EL (cell line): ENCODE data around the gene IFNA6.

ENCODE experiments used
- DNase-seq: peaks from one replicate; pipeline ENCODE4 v3.0.0-alpha.2; 2016

The IFNA6 gene

GRCh38 chr9:21326526-21327139, 24.1 kb downstream of the IFNA6 start:
- DNase-seq: peak; percentile 44

GRCh38 chr9:21324047-21324446, 26.6 kb downstream of the IFNA6 start:
- DNase-seq: no peak

DNA sequence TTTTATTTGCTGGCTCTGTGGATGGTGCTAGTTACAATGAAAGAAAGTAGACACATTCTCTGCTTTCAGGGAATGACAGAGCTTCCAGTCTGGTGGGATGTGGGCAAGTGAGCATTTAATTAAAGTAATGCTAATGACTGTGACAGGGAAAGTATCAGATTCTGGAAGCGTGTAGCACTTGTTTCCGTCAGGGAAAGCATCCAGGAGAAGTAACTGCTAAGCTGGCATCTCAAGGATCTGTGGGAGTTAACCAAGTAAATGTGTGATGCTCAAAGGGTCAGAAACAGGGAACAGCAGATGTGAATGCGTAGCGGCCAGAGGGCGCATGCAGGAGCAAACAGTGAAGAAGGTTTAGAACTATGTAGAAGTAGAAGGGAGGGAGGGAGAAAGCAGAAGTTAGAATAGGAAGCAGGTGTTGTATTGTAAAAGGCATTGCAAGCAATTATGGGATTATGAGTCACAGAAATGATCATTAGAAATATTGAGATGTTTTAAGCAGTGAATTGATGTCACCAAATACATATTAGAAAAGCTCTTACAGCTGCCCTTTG, 27.7 kb downstream of the IFNA6 start:
- no peak for DNase-seq

GRCh38 chr9:21320465-21320864, 30.2 kb downstream of the IFNA6 start:
- no peak for DNase-seq

- DNase-seq: peak; percentile 52
Measured at GRCh38 chr9:21317956-21318923, 32.4 kb downstream of the IFNA6 start.

GRCh38 chr9:21316860-21317259, 33.8 kb downstream of the IFNA6 start:
- no peak for DNase-seq

DNA sequence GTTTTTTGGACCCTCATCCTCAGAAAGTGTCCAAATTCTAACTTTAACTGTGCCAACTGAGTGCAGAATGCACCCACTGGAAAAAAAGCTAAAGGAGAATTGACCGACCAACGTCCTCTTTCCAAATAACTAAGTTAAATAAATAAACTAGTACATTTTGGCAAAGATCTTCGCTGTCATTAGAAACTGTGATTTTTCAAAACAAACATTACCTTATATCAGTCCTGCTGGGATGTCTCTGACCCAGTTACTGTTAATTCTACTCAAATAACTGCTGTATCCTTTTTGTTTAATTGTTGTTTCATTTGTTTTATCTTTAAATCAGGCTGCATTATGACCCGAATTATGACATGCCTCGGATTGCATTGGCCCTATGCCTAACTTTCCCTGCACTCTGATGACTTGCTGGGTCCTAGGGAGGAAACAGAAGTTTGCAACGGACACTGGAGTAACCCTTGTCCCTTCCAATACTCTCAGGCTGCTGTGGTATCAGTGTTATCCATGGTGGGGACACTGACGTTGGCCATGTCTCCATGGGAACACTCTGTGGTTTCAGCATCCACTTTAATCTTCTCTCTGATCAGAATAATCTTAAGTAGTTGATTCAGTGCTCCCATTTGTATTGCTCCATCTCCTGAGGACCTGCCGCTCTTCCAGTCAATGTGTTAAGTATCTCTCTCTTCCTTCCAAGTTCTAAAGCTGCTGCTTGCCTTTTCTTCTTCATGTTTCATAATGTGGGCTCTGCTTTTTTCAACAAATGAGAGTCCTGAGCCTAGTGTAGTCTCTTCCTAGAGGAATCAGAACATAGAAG, 34.5 kb downstream of the IFNA6 start:
- DNase-seq: no peak

GRCh38 chr9:21314152-21314551, 36.5 kb downstream of the IFNA6 start:
- no peak for DNase-seq

GRCh38 chr9:21311889-21312288, 38.8 kb downstream of the IFNA6 start:
- DNase-seq: no peak

DNA sequence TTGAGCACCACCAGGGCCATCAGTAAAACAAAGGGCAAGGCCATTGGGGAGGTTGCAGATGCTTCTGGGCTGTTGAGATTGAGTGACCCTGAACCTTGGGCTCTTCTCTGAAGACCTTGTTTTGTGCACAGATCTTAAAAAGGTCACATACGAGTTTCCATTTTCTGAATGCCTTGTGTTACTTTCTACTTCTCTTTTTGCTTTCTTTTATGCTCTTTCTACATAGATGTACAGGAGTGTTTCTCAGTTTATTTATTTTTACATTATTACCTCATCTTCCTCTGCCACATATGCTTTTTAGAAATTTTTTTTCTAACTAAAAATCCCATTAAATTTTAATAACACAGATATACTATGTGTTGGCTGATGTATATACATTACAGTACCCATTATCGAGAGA, 45.5 kb downstream of the IFNA6 start, which contains the start of gene IFNA5:
Gene IFNA5, minus strand, starts transcription at position 101 of the 400 bp plus-strand sequence. Its CDS starts 57 bp downstream, at position 44.
- DNase-seq: no peak
